HEK293T (cell line): ENCODE data around the gene NUP42.

Source experiments
- CTCF ChIA-PET: fragments of 350-600 bp; formaldehyde crosslinking; extraction: SDS; loops from one replicate; lab custom pipeline; 2021; ENCODE audit warnings: antibody characterized with exemption, inconsistent platforms; lab: Yijun Ruan, JAX
- POLR2A ChIA-PET: fragments of 350-600 bp; formaldehyde crosslinking; extraction: SDS; loops from one replicate; lab custom pipeline; 2020; ENCODE audit warnings: antibody characterized with exemption, inconsistent platforms; lab: Yijun Ruan, JAX
- DNase-seq: peaks from one replicate; pipeline ENCODE4 v3.0.0; 2012; ENCODE audit warnings: mixed read lengths; ENCODE audit errors: extremely low spot score
- ARNT ChIP-seq: fragments of 450-650 bp; IDR thresholded peaks from 2 replicates; pipeline ENCODE4 v1.6.1; 2017; ENCODE audit warnings: mild to moderate bottlenecking
- BHLHE40 ChIP-seq: fragments of 450-650 bp; IDR thresholded peaks from 2 replicates; pipeline ENCODE4 v1.6.1; 2016; ENCODE audit warnings: mild to moderate bottlenecking, moderate library complexity, borderline replicate concordance
- ELF4 ChIP-seq: fragments of 450-650 bp; IDR thresholded peaks from 2 replicates; pipeline ENCODE4 v1.6.1; 2017; ENCODE audit warnings: antibody characterized with exemption
- FOXA1 ChIP-seq: fragments of 450-650 bp; IDR thresholded peaks from 2 replicates; pipeline ENCODE4 v1.6.1; 2016; ENCODE audit warnings: mild to moderate bottlenecking
- FOXK2 ChIP-seq: fragments of 450-650 bp; IDR thresholded peaks from 2 replicates; pipeline ENCODE4 v1.6.1; 2016; ENCODE audit warnings: mild to moderate bottlenecking
- LEF1 ChIP-seq: fragments of 450-650 bp; IDR thresholded peaks from 2 replicates; pipeline ENCODE4 v1.6.1; 2017; ENCODE audit warnings: mild to moderate bottlenecking, borderline replicate concordance
- NFRKB ChIP-seq: fragments of 450-650 bp; IDR thresholded peaks from 2 replicates; pipeline ENCODE4 v1.6.1; 2016; ENCODE audit warnings: mild to moderate bottlenecking, moderate library complexity
- PKNOX1 ChIP-seq: fragments of 450-650 bp; IDR thresholded peaks from 2 replicates; pipeline ENCODE4 v1.6.1; 2016
- SP1 ChIP-seq: fragments of 450-650 bp; IDR thresholded peaks from 2 replicates; pipeline ENCODE4 v1.6.1; 2017

NUP42 gene

GRCh38 chr7:23247046-23247602 lies 65.3 kb downstream of the NUP42 start:
- ChIA-PET POLR2A (no interaction called here), CTCF (interaction anchor here (0.5 kb wide), 1 partner anchor 26 kb away, joined by 4 read pairs; no protein-coding TSS in a partner anchor)
- TF ChIP-seq ARNT (no peak), SP1 (no peak), NFRKB (no peak), LEF1 (no peak), ELF4 (no peak), FOXA1 (no peak), PKNOX1 (no peak)
- DNase-seq: no peak

- TF ChIP-seq FOXA1 (no peak), FOXK2 (no peak)
- no peak for DNase-seq
- POLR2A ChIA-PET: no interaction called here
- CTCF ChIA-PET: no interaction called here
These were observed 65.9 kb downstream of the NUP42 start for GRCh38 chr7:23247603-23248335.

GRCh38 chr7:23249486-23249885 lies 67.6 kb downstream of the NUP42 start:
- TF ChIP-seq BHLHE40 (no peak), PKNOX1 (no peak)
- DNase-seq: no peak
- POLR2A ChIA-PET: no interaction called here
- CTCF ChIA-PET: interaction anchor here (0.5 kb wide), 1 partner anchor 32 kb away, joined by 3 read pairs; no protein-coding TSS in a partner anchor
